Trophoblast cell (in vitro differentiated cells and primary cell): ENCODE data around the gene DVL1.

Source experiments
- DNase-seq, 2 donors: peaks; one replicate each; pipeline ENCODE4 v3.0.0-alpha.2; 2016
- H2AFZ ChIP-seq: 2 replicates; pipeline ENCODE4 v1.6.1; 2013; ENCODE audit warnings: low read length, moderate library complexity, mild to moderate bottlenecking; ENCODE audit not compliant: insufficient read depth, poor library complexity
- H2AK5ac ChIP-seq: 2 replicates; pipeline ENCODE4 v1.6.1; 2013; ENCODE audit warnings: mild to moderate bottlenecking, low read length
- H2BK120ac ChIP-seq: 2 replicates; pipeline ENCODE4 v1.6.1; 2013; ENCODE audit warnings: low read length, mild to moderate bottlenecking, moderate library complexity; ENCODE audit not compliant: insufficient read depth, poor library complexity
- H2BK12ac ChIP-seq: 2 replicates; pipeline ENCODE4 v1.6.1; 2013; ENCODE audit warnings: mild to moderate bottlenecking, low read length, moderate library complexity
- H2BK5ac ChIP-seq: 2 replicates; pipeline ENCODE4 v1.6.1; 2013; ENCODE audit warnings: low read length, low read depth, moderate library complexity, mild to moderate bottlenecking; ENCODE audit not compliant: poor library complexity
- H3K14ac ChIP-seq: 2 replicates; pipeline ENCODE4 v1.6.1; 2013; ENCODE audit warnings: mild to moderate bottlenecking, low read length
- H3K18ac ChIP-seq: 2 replicates; pipeline ENCODE4 v1.6.1; 2013; ENCODE audit warnings: mild to moderate bottlenecking, low read length
- H3K23ac ChIP-seq: 2 replicates; pipeline ENCODE4 v1.6.1; 2013; ENCODE audit warnings: low read length
- H3K27ac ChIP-seq: 2 replicates; pipeline ENCODE4 v1.5.1; 2013; ENCODE audit warnings: low read depth, mild to moderate bottlenecking, inconsistent platforms, low read length, moderate library complexity
- H3K27me3 ChIP-seq: 2 replicates; pipeline ENCODE4 v1.6.1; 2013; ENCODE audit warnings: inconsistent platforms, mild to moderate bottlenecking, low read length, moderate library complexity; ENCODE audit not compliant: insufficient read depth
- H3K36me3 ChIP-seq, 2 experiments: 1 replicate in 1 of 2; 2 replicates in 1 of 2; pipeline ENCODE4 v1.6.1; 2013; ENCODE audit warnings: low read length in 2 of 2, mild to moderate bottlenecking in 2 of 2, moderate library complexity in 1 of 2; ENCODE audit not compliant: insufficient read depth in 2 of 2, control insufficient read depth in 1 of 2
- H3K4ac ChIP-seq: 2 replicates; pipeline ENCODE4 v1.6.1; 2013; ENCODE audit warnings: low read depth, mild to moderate bottlenecking, low read length, moderate library complexity
- H3K4me1 ChIP-seq, 2 experiments: 1 replicate in 1 of 2; 2 replicates in 1 of 2; pipeline ENCODE4 v1.6.1; 2013; ENCODE audit warnings: low read length in 2 of 2, mild to moderate bottlenecking in 2 of 2, moderate library complexity in 1 of 2; ENCODE audit not compliant: insufficient read depth in 2 of 2, control insufficient read depth in 1 of 2
- H3K4me2 ChIP-seq: 2 replicates; pipeline ENCODE4 v1.6.1; 2013; ENCODE audit warnings: inconsistent platforms, mild to moderate bottlenecking, low read length, moderate library complexity
- H3K4me3 ChIP-seq: 2 replicates; pipeline ENCODE4 v1.5.1; 2013; ENCODE audit warnings: mild to moderate bottlenecking, low read depth, low read length, inconsistent platforms
- H3K79me1 ChIP-seq: one replicate; pipeline ENCODE4 v1.6.1; 2013; ENCODE audit warnings: low read length
- H3K79me2 ChIP-seq: 2 replicates; pipeline ENCODE4 v1.6.1; 2013; ENCODE audit warnings: low read length, mild to moderate bottlenecking; ENCODE audit not compliant: control insufficient read depth, insufficient read depth, poor library complexity
- H3K9ac ChIP-seq: 2 replicates; pipeline ENCODE4 v1.6.1; 2013; ENCODE audit warnings: mild to moderate bottlenecking, low read length
- H3K9me3 ChIP-seq: 2 replicates; pipeline ENCODE4 v1.6.1; 2013; ENCODE audit warnings: low read depth, mild to moderate bottlenecking, control low read depth, inconsistent platforms, low read length; ENCODE audit not compliant: insufficient read depth
- H4K12ac ChIP-seq: 2 replicates; pipeline ENCODE4 v1.6.1; 2013; ENCODE audit warnings: low read depth, mild to moderate bottlenecking, low read length, moderate library complexity
- H4K8ac ChIP-seq: 2 replicates; pipeline ENCODE4 v1.6.1; 2013; ENCODE audit warnings: low read depth, mild to moderate bottlenecking, low read length, moderate library complexity
- H4K91ac ChIP-seq: one replicate; pipeline ENCODE4 v1.6.1; 2013; ENCODE audit warnings: low read depth, mild to moderate bottlenecking, low read length, moderate library complexity
- WGBS: extraction: QIAGEN DNeasy Blood & Tissue Kit; methylation state at CpG from one replicate; pipeline ENCODE4 v1.1.7; 2013; ENCODE audit warnings: missing lambda C conversion rate; ENCODE audit not compliant: insufficient read length, insufficient coverage; ENCODE audit errors: extremely low coverage; 5-methylcytosine and 5-hydroxymethylcytosine counted together

The DVL1 gene

GRCh38 chr1:1310109-1310385 is 39.2 kb downstream of the DVL1 start:
- DNase-seq: no peak
- no CpG with 5 or more reads among the region's 3 CpGs for WGBS

GRCh38 chr1:1309251-1310108 is 39.7 kb downstream of the DVL1 start:
- WGBS: no CpG with 5 or more reads among the region's 57 CpGs
- H3K18ac ChIP-seq: peak overlapping the region; percentile 92
- DNase-seq: peak; percentile 59 to 69
- H3K23ac ChIP-seq: no peak overlapping the region
- peak overlapping the region; percentile 79 for H4K12ac ChIP-seq
- H3K27me3 ChIP-seq: no peaks in the 10 kb centered on the region
- H3K27ac ChIP-seq: peak overlapping the region; percentile 75
- peak overlapping the region; percentile 91 for H3K4me2 ChIP-seq
- peak overlapping the region; percentile 24 for H2AFZ ChIP-seq
- H4K8ac ChIP-seq: peak overlapping the region; percentile 67
- peaks cover 24% of the 10 kb centered on the region for H3K79me2 ChIP-seq
- no peaks in the 10 kb centered on the region for H3K9me3 ChIP-seq
- peaks cover 26% of the 10 kb centered on the region for H3K79me1 ChIP-seq
- peak overlapping the region; percentile 87 for H4K91ac ChIP-seq
- H3K4ac ChIP-seq: peak overlapping the region; percentile 70
- peak overlapping the region; percentile 64 for H2BK120ac ChIP-seq
- peak overlapping the region; percentile 78 for H2BK5ac ChIP-seq
- peak overlapping the region; percentile 88 for H3K9ac ChIP-seq
- H3K4me1 ChIP-seq: peaks cover 32 to 38% of the 10 kb centered on the region in 2 experiments
- peak overlapping the region; percentile 2 for H2BK12ac ChIP-seq
- peak overlapping the region; percentile 92 for H3K4me3 ChIP-seq
- H3K36me3 ChIP-seq: peaks cover 49 to 50% of the 10 kb centered on the region in 2 experiments
- peak overlapping the region; percentile 92 for H3K14ac ChIP-seq
- peak overlapping the region; percentile 73 for H2AK5ac ChIP-seq

More at GRCh38 chr1:1310109-1310385, 39.2 kb downstream of the DVL1 start:
- Histone ChIP-seq H3K79me2 (peaks cover 23% of the 10 kb centered on the region), H3K4me3 (no peak overlapping the region), H3K36me3 (peaks cover 55 to 56% of the 10 kb centered on the region in 2 experiments), H4K91ac (no peak overlapping the region), H3K4me1 (peaks cover 27 to 33% of the 10 kb centered on the region in 2 experiments), H3K27me3 (no peaks in the 10 kb centered on the region), H2AFZ (no peak overlapping the region), H2BK12ac (no peak overlapping the region), H2BK5ac (no peak overlapping the region), H3K9me3 (no peaks in the 10 kb centered on the region), H3K14ac (no peak overlapping the region), H3K79me1 (peaks cover 22% of the 10 kb centered on the region), H3K4ac (no peak overlapping the region), H3K18ac (peak overlapping the region; percentile 19), H2BK120ac (no peak overlapping the region), H3K23ac (no peak overlapping the region), H3K27ac (no peak overlapping the region), H3K4me2 (peak overlapping the region; percentile 91), H3K9ac (no peak overlapping the region), H4K8ac (no peak overlapping the region), H2AK5ac (no peak overlapping the region), H4K12ac (no peak overlapping the region)

DNA sequence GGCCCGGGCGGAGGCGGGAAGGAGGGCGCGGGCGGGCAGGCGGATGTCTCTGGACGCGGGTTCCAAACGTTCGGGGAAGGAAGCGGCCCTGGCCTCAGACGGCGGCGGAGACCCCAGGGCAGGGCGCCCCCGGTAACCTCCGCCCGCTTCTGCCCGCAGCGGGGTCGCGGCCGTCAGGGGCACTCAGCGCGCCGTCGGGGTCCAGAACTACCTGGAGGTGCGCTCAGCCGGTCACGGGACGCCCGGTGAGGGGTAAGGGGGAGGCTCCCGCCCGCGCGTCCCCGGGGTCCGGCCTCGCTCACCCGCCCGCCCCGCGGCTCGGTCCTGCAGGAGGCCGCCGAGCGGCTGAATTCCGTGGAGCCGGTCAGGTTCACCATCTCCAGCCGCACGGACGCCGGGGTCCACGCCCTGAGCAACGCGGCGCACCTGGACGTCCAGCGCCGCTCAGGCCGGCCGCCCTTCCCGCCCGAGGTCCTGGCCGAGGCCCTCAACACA is 40.4 kb downstream of the DVL1 start:
- Histone ChIP-seq H3K4me3 (peak overlapping the region; percentile 92), H4K8ac (peak overlapping the region; percentile 67), H3K9me3 (no peaks in the 10 kb centered on the region), H3K4ac (peak overlapping the region; percentile 70), H3K9ac (peak overlapping the region; percentile 88), H3K79me2 (peaks cover 26% of the 10 kb centered on the region), H3K27ac (peak overlapping the region; percentile 75), H2BK12ac (no peak overlapping the region), H3K4me2 (peak overlapping the region; percentile 91), H2AK5ac (peak overlapping the region; percentile 73), H3K4me1 (peaks cover 39 to 44% of the 10 kb centered on the region in 2 experiments), H2AFZ (peak overlapping the region; percentile 58), H4K91ac (peak overlapping the region; percentile 87), H3K27me3 (no peaks in the 10 kb centered on the region), H3K23ac (no peak overlapping the region), H3K36me3 (peaks cover 43 to 44% of the 10 kb centered on the region in 2 experiments), H4K12ac (peak overlapping the region; percentile 79), H3K14ac (peak overlapping the region; percentile 92), H2BK5ac (peak overlapping the region; percentile 78), H3K18ac (peak overlapping the region; percentile 92), H2BK120ac (peak overlapping the region; percentile 64), H3K79me1 (peaks cover 28% of the 10 kb centered on the region)
- no peak for DNase-seq
- no CpG with 5 or more reads among the region's 66 CpGs for WGBS

- H4K12ac ChIP-seq: peak within 1 kb of the TSS; percentile 88
- H2BK5ac ChIP-seq: peak within 1 kb of the TSS; percentile 85
- H3K9me3 ChIP-seq: no peaks in the 10 kb centered on the region
- H3K23ac ChIP-seq: no peak within 1 kb of the TSS
- H3K18ac ChIP-seq: peak within 1 kb of the TSS; percentile 92
- H2BK120ac ChIP-seq: peak within 1 kb of the TSS; percentile 86
- no peaks in the 10 kb centered on the region for H3K27me3 ChIP-seq
- peak within 1 kb of the TSS; percentile 93 for H3K14ac ChIP-seq
- peaks cover 36 to 37% of the 10 kb centered on the region in 2 experiments for H3K36me3 ChIP-seq
- H2AK5ac ChIP-seq: peak within 1 kb of the TSS; percentile 73
- H2BK12ac ChIP-seq: peak within 1 kb of the TSS; percentile 2
- peaks cover 43 to 48% of the 10 kb centered on the region in 2 experiments for H3K4me1 ChIP-seq
- WGBS: no CpG with 5 or more reads among the region's 131 CpGs
- H2AFZ ChIP-seq: peak within 1 kb of the TSS; percentile 70
- peak within 1 kb of the TSS; percentile 70 for H3K4ac ChIP-seq
- H4K91ac ChIP-seq: peak within 1 kb of the TSS; percentile 97
- H4K8ac ChIP-seq: peak within 1 kb of the TSS; percentile 80
- H3K79me2 ChIP-seq: peaks cover 26% of the 10 kb centered on the region
- peak within 1 kb of the TSS; percentile 94 for H3K27ac ChIP-seq
- H3K79me1 ChIP-seq: peaks cover 28% of the 10 kb centered on the region
- peak; percentile 82 to 92 for DNase-seq
- H3K4me3 ChIP-seq: peak within 1 kb of the TSS; percentile 92
- peak within 1 kb of the TSS; percentile 88 for H3K9ac ChIP-seq
- peak within 1 kb of the TSS; percentile 91 for H3K4me2 ChIP-seq
Measured at GRCh38 chr1:1307923-1308755, 41.1 kb downstream of the DVL1 start, which contains the start of the genes ACAP3 and PUSL1. TSS of gene ACAP3 (minus strand) at chr1:1307930. CDS start at chr1:1307815, 115 bp downstream. TSS of gene PUSL1 (plus strand) at chr1:1308597. CDS start at chr1:1308644, 47 bp downstream.
